ENCODE measurements around the gene COPS3.
"Not testable (repeated sequence)": the region's sequence is repeated elsewhere in the genome, so short reads cannot be mapped to it uniquely, and the experiment has no call there.

DNA sequence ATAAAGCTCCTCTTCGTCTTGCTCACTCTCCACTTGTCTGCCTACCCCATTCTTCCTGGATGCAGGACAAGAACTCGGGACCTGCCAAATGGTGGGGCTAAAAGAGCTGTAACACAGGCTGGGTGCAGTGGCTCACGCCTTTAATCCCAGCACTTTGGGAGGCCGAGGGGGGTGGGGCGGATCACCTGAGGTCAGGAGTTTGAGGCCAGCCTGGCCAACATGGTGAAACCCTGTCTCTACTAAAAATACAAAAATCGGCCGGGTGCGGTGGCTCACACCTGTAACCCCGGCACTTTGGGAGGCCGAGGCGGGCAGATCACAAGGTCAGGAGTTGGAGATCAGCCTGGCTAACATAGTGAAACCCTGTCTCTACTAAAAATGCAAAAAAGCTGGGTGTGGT, 20.6 kb upstream of the COPS3 start:
- TF ChIP-seq CTCF, POLR2A, EP300 (IDR thresholded peaks at IDR 0.05): not testable (repeated sequence)

All from ovary (tissue), 3 donors.